Measurements from ENCODE around the gene NID1. TPM values are rescaled to one million over a fixed set of nuclear protein-coding genes. Genes with fewer than 3 reads are reported as not detected.

NID1 gene
- total and polyA plus RNA-seq, 2 donors (not counting 3 experiments of a cell fraction or from before 2014, with no cell fraction given): 87.0 to 109 TPM

GRCh38 chr1:235998812-235999211 is 66.1 kb downstream of the NID1 start:
- H4K20me1 ChIP-seq (replicated peaks; ENCODE audit: control insufficient read depth, extremely low read depth, insufficient read depth, low read length): no peaks in the 10 kb centered on the region
- H3K36me3 ChIP-seq (ENCODE audit: control insufficient read depth in 2 of 2, extremely low read depth in 1 of 2, insufficient read depth in 2 of 2, low read length in 2 of 2): peaks cover 0 to 2% of the 10 kb centered on the region in 2 experiments
- no peaks in the 10 kb centered on the region for H3K9me1 ChIP-seq (replicated peaks; ENCODE audit: control insufficient read depth, extremely low read depth, insufficient read depth, low read length)
- FAIRE-seq (no peak), DNase-seq (ENCODE audit: low read depth, low spot score) (no peak)
- H3K4me2 ChIP-seq (ENCODE audit: insufficient read depth, low read length): peak overlapping the region; percentile 17
- TF ChIP-seq EZH2 (IDR thresholded peaks at IDR 0.05; ENCODE audit: borderline replicate concordance, low read depth, low read length, severe bottlenecking): no peak
- TF ChIP-seq MAX (IDR thresholded peaks at IDR 0.05; ENCODE audit: insufficient read depth, insufficient read length): no peak
- TF ChIP-seq, protein P1, sequence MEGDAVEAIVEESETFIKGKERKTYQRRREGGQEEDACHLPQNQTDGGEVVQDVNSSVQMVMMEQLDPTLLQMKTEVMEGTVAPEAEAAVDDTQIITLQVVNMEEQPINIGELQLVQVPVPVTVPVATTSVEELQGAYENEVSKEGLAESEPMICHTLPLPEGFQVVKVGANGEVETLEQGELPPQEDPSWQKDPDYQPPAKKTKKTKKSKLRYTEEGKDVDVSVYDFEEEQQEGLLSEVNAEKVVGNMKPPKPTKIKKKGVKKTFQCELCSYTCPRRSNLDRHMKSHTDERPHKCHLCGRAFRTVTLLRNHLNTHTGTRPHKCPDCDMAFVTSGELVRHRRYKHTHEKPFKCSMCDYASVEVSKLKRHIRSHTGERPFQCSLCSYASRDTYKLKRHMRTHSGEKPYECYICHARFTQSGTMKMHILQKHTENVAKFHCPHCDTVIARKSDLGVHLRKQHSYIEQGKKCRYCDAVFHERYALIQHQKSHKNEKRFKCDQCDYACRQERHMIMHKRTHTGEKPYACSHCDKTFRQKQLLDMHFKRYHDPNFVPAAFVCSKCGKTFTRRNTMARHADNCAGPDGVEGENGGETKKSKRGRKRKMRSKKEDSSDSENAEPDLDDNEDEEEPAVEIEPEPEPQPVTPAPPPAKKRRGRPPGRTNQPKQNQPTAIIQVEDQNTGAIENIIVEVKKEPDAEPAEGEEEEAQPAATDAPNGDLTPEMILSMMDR (IDR thresholded peaks at IDR 0.05; ENCODE audit: extremely low read depth in 1 of 2, insufficient read depth in 1 of 2, low read depth in 1 of 2, low read length in 2 of 2): no peak
- no peak for TF ChIP-seq POLR2AphosphoS5 (IDR thresholded peaks at IDR 0.05; ENCODE audit: insufficient read depth, low read depth, low read length)
- TF ChIP-seq FOS (IDR thresholded peaks at IDR 0.05; ENCODE audit: borderline replicate concordance, insufficient read depth, low read length): no peak
- no peak for TF ChIP-seq MYC (IDR thresholded peaks at IDR 0.05; ENCODE audit: low read depth, low read length)
- no peak for TF ChIP-seq POLR2A (IDR thresholded peaks at IDR 0.05; ENCODE audit: low read depth, low read length)
- TF ChIP-seq GATA2 (IDR thresholded peaks at IDR 0.05; ENCODE audit: insufficient read depth, insufficient read length, low read depth, low read length): no peak
- no peak for TF ChIP-seq JUN (IDR thresholded peaks at IDR 0.05; ENCODE audit: borderline replicate concordance, insufficient read depth, insufficient read length, low read depth)
- peak overlapping the region; percentile 52 for H3K9ac ChIP-seq (replicated peaks; ENCODE audit: extremely low read depth, insufficient read depth, low read length)
- no peaks in the 10 kb centered on the region for H3K27me3 ChIP-seq (ENCODE audit: control insufficient read depth in 2 of 2, insufficient read depth in 2 of 2, low read length in 2 of 2)
- ChIA-PET POLR2A (no interaction called here), CTCF (interaction anchor here (2.0 kb wide), 2 partner anchors 12 to 27 kb away, joined by 6 to 21 read pairs; no protein-coding TSS in a partner anchor)
- BruUV-seq (replicated peaks): no TSS peak
- dilution Hi-C loops (cut with MboI; ENCODE audit: extremely low pct_ligation_motif_present, low sequenced_read_pairs): no loop called here
- H3K27ac ChIP-seq (ENCODE audit: insufficient read depth, low read depth, low read length): peak overlapping the region; percentile 89
- no peaks in the 10 kb centered on the region for H3K79me2 ChIP-seq (ENCODE audit: control insufficient read depth, insufficient read depth, low read length)
- H3K4me1 ChIP-seq (ENCODE audit: control insufficient read depth, extremely low read depth, insufficient read depth, low read length): peaks cover 38% of the 10 kb centered on the region
- no peaks in the 10 kb centered on the region for H3K9me3 ChIP-seq (replicated peaks; ENCODE audit: control insufficient read depth, insufficient read depth, low read length)
- H2AFZ ChIP-seq (ENCODE audit: low read depth, low read length): no peak overlapping the region
- intact Hi-C loops (cut with micrococcal nuclease): loop anchor here (1.0 kb wide), 4 partner anchors 11 to 65 kb away; no protein-coding TSS in a partner anchor
- H3K4me3 ChIP-seq (replicated peaks in 1 of 3; ENCODE audit: insufficient read depth in 1 of 3, low read depth in 1 of 3, low read length in 3 of 3): no peak overlapping the region

All from endothelial cell of umbilical vein (primary cell).